Posterior cingulate gyrus (tissue), 11 donors: ENCODE results near the gene PMM1.
"Not testable (repeated sequence)": the region's sequence is repeated elsewhere in the genome, so short reads cannot be mapped to it uniquely, and the experiment has no call there.

ENCODE experiments used
- DNase-seq, 10 donors: peaks; one replicate each; pipeline versions ENCODE4 v3.0.0 to v3.0.0-alpha.2; 2020 to 2021; ENCODE audit warnings: mixed read lengths in 3 of 10
- intact Hi-C: fragments of 100-400 bp; cut with DNase I; formaldehyde crosslinking; loops from one replicate; pipeline ENCODE4 v1.15.1; 2023

PMM1 gene

DNA sequence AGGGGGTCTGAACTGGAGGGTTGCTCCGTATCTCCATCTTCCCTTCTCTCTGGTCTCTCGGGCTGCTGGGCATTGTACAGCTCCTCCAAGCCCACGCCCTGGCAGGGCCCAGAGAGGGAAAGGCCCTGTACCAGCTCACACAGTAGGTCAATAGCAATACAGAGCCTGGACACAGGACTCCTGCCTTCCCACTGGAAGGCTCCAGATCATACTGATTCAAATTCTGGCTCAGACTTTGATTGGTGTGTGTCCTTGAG is 22.2 kb downstream of the PMM1 start:
- DNase-seq: no peak
- intact Hi-C loops: no loop called here

DNA sequence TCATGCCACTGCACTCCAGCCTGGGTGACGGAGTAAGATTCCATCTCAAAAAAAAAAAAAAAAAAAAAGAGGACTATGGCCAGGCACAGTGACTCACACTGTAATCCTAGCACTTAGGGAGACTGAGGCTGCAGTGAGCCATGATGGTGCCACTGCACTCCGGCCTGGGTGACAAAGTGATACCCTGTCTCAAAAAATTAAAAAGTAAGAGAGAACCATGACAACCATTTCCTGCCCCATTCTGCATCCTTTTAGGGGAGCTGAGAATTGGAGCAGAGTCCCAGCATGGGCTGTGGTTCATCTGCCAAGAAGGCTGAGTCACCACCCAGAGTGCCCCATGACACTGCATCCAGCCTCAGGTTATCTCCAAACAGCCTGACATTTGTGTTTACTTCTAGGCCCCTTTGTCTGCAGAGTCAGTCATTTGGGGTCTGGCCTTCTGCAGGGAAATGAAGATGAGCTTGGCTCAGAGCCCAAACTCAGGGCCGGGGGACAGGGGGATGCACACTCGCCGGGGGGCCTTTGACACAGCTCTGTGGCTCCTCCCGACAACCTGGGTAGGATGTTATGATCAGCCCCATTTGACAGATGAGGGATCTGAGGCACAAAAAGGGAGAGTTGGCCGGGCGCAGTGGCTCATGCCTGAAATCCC is 24.1 kb downstream of the PMM1 start:
- intact Hi-C loops: no loop called here
- DNase-seq: peak in 1 of 10 donors; percentile 54

DNA sequence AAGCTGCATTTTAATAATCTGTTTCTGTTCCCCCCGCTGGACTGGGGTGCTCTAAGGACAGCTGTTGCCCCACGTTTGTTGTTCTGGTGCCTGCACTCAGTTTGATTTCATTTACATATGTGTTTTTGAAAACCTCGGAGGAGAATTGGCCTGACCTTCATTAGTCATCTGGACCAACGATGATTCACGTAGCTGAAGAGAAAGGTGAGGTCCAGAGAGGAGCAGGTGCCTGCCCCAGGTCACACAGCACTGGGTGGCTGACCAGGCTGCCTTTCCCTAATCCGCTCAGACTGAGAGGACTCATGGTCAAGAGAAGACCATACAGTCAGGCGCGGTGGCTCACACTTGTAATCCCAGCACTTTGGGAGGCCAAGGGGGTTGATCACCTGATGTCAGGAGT is 25.1 kb downstream of the PMM1 start:
- intact Hi-C loops: no loop called here
- no peak for DNase-seq

DNA sequence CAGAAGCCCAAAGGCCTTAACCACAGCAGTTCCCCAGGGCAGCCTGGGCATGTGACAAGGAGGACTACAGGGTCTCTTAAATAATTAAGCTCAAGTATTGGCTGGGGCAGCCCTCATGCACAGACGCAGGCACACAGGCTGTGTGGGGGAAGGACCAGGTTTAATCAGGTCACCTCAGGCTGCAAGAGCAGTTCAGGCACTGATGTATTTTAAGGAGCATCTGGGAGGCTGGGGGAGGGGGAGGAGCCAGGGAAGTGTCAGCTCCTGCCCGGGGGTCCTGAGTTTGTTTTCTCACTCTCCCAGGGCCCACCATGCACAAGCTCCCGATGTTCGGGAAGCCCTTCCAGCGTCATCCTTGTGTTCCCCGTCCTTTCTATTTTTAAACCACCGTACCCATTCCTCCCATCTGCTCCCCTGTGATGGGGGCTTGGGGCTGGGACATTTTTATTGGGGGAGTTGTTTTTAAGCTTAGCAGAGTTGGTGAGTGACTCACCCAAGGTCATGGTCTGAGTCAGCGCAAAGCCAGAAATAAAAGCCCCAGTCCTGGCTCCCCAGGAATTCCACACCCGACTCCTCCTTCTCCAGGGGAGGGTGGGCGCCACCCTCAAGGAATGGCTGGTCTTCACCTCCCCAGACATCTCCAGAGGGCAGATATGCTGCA is 26.5 kb downstream of the PMM1 start:
- DNase-seq: peak in 1 of 10 donors; percentile 57
- intact Hi-C loops: no loop called here

DNA sequence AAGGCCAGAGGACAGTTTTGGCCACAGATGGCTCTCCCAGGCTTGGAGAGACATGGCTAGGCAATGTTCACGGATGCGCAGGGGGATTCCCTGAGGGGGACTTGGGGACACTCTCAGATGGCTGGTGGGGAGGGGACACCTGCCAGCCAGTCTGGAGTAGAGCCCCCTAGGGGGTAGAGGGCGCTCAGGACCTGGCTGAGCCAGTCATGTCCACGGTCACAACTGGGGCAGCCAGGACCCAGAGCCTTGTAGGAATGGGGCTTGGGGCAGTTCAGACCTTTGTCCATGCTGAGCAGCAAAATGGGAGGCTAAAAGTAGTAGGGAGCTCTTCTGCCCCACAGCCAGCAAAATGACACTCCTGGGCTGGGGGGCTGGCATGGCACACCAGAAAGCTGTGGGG is 27.2 kb downstream of the PMM1 start:
- DNase-seq: no peak
- intact Hi-C loops: no loop called here

DNA sequence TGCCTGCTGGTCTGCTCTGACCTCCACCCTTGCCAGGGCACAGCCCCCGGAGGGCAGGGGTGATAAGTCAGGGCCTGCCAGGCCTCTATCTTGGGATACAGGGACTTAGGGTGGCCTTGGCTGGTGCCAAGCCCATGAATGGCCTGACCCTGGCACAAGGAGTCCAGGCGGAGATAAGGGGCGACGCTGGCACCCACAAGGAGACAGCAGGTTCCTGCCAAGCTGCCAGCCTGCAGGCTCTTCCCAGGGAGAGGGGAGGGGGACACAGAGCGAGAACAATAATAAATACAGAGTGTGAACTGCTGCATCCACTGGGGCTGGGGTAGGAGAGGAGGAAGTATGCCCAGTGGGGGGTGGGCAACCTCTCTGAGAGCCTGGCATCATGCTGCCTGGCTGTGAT is 27.9 kb downstream of the PMM1 start:
- intact Hi-C loops: no loop called here
- DNase-seq: no peak

DNA sequence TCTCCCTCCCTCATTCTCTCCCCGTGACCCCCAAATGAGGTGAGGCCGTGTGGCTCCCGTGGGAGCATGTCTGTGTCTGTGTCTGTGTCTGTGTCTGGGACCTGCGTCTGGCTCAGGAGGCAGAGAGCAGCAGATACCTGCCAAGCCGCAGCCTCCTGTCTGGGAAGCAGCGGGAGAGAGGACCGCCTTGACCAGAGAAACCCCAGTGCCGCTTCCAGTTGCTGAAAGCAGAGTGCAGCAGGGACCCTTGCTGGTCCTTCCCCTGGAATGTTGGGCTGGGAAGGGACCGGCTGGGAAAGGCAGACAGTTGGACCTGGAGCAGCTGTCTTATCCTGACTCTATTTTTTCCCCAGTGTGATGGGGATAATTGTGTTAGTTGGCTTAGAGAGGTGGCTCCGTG is 28.3 kb downstream of the PMM1 start:
- DNase-seq: peak in 2 of 10 donors; percentile 22 to 33

DNA sequence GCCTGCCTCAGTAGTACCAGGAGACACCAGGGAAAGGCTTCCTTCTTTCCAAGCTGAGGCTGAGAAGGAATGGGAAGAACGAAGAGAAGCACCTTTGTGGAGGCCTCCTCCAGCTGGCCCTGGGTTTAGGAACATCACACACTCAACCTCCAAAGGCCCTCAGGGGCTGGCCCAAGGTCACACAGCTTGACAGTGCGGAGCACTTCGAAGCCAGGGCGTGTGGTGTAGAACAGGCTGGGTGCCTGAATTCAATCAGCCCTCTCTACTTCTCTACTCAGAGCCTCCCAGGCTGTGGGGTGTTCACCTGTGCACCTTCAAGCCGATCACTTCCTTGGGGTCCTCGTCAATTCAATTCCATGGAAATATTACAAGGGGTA is 29.6 kb downstream of the PMM1 start:
- intact Hi-C loops: no loop called here
- peak in 1 of 10 donors; percentile 63 for DNase-seq

More for the DNA sequence above, 28.3 kb downstream of the PMM1 start:
- intact Hi-C loops: no loop called here

DNA sequence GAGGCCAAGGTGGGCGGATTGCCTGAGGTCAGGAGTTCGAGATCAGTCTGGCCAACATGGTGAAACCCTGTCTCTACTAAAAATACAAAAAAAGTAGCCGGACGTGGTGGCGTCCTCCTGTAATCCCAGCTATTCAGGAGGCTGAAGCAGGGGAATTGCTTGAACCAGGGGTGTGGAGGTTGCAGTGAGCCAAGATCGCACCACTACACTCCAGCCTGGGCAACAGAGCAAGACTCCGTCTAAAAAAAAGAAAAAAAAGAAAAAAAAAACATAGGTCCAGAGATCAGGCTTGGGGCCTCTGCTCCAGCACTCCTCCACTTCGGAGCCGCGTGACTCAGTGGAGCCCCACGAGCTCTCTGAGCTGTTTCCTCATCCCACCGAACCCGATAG is 31.4 kb downstream of the PMM1 start:
- intact Hi-C loops, DNase-seq: not testable (repeated sequence)

DNA sequence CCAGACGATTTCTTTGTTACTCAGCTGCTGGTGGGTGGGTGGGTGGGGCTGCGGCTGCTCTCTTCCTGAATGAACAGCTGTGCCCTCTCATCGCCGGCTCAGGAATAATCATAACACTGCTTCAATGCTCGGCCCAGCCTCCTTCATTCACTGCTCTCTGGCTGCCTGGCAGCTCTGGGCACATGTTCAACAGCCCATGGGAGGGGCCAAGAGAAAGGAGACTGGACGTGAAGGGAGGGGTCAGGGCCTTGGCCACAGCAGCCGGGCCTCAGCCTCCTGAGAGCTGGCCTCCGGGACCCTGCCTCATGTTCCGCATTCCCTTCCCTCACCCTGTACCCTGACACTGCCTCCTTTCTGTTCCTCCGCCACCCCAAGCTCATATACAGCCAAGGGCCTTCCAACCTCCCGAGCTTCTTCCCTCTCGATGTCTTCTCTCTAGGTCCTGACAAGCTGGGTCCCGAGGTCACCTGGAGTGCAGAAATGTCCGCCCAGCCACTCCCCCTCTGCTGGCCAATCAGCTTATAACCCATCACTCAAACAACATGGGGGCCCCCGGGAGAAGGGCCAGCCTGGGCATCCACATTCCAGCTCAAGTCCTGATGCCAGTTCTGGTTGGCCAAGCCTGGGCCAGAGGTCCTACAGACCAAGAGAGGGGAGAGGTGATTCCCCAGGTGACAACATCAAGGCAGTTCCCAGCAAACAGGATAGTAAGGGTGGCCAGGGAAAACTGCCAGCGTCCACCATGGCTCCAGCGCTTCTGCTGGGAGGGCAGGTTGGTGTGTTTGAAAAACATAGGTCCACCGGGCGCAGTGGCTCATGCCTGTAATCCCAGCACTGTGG is 32.0 kb downstream of the PMM1 start:
- intact Hi-C loops: no loop called here
- peak; percentile 47 to 92 (median 65) for DNase-seq

DNA sequence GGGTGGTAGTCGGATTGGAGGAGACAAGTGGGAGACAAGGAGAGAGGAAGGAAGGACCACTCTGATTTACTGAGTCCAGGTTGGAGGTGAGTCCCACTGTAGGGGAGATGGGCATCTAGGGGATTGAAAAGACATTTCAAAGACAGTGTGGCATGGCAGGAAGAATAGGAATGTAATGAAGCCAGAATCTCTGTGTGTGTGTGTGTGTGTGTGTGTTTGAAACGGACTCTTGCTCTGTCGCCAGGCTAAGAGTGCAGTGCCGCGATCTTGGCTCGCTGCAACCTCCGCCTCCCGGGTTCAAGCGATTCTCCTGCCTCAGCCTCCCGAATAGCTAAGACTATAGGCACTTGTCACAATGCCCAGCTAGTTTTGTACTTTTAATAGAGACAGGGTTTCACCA is 33.1 kb downstream of the PMM1 start:
- intact Hi-C loops: no loop called here
- DNase-seq: no peak

DNA sequence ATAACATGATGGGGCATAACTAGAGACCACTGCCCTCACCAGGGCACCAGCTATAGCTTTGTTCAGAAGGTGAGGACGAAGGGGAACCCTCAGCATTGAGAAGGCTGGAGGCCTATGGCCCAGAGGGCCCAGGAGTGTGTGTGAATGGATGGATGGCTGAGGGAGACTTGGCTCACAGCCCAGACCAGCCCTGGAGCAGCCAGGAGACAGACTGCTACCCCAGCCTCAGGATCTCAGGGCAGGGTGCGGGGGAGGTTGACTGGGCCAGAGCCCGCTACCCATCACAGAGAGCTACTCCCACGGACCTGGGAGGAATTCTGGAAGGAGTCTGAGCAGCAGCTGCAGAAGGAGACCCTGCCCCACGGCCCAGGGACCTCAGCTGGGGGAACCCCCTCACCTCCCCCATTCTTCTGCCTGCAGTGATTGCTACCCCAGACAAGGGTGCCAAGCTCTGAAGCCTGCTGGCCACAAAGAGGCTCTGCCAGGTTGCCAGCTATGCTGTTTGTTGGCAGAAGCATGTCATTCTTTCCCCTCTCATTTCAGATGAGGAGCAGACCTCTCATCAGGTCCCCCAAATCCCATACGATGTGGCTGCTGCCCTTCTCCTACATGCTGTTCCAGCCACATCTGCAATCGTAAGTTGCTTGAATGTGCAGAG is 34.2 kb downstream of the PMM1 start:
- peak in 1 of 10 donors; percentile 76 for DNase-seq
- intact Hi-C loops: no loop called here

DNA sequence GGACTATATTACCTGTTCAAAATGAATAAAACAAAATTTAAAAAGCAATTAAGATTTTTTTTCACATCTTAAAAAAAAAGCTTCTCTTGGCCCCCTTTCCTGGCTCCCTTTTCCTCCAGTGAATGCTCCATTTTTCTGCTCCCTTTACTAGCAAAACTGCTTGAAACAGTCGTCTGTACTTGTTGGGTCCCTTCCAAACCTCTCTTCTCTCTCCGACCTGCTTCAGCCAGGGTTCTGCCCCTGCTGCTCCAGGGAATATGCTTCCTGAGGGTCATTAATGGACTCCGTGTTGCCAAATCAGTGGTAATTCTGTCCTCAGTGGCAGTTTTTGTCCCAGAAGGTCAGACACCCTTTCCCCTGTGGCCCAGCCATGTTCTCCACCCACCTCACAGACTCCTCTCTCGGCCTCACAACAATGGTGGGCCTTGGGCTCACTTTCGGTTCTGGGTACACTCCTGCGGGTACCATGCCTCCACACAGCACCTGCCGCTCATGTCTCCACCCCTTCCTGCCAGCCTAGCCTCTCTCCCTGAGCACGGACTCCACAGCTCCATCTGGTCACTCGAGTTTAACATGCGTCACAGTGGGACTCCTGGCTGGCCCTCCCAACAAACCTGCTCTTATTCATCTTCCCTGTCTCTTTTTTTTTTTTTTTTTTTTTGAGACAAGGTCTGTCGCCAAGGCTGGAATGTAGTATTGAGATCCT is 37.6 kb downstream of the PMM1 start:
- intact Hi-C loops: no loop called here
- DNase-seq: no peak

DNA sequence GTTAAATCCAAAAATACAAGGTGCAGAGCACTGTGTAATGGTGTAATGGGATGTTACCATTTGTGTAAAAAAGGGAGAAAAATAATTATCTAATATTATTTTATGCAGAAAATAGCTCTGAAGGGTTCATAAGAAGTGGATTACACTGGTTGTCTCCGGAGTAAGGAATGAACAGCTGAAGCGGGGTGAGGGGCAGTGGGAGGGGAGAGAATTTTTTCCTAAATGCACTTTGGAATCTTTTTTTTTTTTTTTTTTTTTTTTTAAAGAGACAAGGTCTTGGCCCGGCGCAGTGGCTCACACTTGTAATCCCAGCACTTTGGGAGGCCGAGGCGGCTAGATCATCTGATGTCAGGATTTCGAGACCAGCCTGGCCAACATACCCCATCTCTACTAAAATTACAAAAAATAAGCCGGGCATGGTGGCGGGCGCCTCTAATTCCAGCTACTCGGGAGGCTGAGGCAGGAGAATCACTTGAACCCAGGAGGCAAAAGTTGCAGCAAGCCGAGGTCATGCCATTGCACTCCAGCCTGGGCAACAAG is 38.6 kb downstream of the PMM1 start:
- DNase-seq: no peak
- intact Hi-C loops: no loop called here

DNA sequence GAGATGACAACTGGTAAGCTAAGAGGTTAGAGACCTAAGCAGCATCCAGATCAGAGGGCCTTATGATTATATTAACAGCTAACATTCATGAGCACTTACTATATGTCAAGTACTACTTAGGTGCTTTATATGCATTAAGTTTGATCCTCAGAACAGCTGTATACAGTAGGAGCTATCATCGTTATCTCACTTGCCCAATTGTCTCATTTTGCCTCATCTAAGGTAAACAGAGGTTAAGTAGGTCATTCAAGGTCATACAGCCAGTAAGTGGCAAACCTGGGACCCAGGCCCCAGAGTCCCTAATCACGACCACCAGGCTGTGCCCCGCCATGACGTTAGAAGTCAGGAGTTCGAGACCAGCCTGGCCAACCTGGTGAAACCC is 40.8 kb downstream of the PMM1 start:
- intact Hi-C loops: no loop called here
- no peak for DNase-seq

DNA sequence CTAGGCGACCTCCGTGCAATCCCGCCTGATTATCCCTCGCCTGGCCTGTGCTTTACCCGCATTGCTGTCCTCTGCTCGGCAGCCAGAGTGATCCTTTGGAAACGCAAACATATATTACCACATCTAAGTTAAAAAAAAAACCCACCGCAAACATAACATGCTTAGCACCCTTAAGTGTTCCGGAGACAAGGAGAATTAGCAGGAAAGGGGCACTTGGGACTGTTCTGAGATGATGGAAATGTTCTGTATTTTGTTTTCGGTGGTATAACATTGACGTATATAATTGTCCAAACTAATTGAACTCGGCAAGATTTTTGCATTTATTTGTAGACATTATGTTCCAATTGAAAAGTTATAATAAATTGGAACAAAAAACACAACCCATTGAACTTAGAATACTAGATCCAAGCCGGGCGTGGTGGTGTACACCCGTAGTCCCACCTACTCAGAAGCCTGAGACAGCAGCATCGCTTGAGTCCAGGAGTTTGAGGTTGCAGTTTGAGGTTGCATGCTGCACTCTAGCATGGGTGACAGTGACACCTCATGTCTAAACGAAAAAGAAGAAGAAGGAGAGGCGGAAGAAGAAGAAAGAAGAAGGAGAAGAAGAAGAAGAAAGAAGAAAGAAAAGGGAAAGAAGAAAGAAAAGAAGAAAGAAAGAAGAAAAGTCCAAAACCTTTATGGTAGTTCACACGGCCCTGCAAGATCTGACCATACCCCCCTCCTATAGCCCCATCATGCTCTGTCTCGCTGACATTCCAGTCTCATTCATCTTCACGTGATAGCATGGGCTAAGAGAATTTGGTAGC is 44.8 kb downstream of the PMM1 start:
- DNase-seq: no peak
- intact Hi-C loops: loop anchor here (5.0 kb wide), 1 partner anchor 42 kb away; the partner anchor contains the start of gene PMM1

DNA sequence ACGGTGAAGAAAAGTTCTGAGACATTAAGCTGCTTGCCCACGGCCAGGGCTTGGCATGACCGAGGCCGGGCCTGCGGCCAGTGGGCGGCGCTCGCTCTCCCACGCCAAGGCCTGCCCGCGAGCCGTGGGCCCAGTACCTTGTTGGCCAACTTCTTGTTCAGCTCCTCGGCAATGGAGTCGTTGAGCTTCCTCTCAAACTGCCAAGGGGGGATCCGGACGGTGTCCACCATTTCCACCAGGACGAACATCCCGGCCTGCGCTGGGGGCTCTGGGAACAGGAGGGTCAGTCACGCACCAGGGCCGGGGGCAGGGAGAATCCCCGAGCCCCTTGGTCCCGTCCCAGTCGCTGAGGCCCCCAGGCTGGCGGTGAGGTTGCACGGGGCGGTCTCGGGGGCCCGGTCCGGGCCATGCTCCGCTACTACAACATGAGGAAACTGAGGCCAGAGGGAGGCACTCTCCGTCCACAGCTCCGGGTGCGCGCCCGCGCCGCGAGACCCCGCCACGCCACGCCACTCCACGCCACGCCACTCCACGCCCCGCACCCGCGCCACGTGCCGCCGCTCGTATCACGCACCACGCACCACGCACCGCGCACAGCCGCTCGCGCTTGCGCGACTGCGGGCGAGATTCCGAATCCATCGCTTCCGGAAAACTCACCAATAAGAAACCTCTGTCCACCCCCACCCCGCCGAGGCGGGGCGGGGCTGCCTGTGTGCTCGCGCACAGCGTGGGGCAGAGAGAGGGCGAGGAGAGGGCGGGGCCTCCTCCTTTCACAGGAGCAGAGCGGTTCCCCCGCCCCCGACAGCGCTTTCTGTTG is 45.6 kb downstream of the PMM1 start, which contains the start of gene POLR3H:
Gene POLR3H, minus strand, starts transcription at position 617 of the 817 bp plus-strand sequence. Its CDS starts 369 bp downstream, at position 248.
- peak; percentile 96 to 100 (median 98) for DNase-seq
- intact Hi-C loops: loop anchor here (2.0 to 5.0 kb wide), 2 partner anchors 43 to 53 kb away; partner anchors contain the start of gene PMM1

DNA sequence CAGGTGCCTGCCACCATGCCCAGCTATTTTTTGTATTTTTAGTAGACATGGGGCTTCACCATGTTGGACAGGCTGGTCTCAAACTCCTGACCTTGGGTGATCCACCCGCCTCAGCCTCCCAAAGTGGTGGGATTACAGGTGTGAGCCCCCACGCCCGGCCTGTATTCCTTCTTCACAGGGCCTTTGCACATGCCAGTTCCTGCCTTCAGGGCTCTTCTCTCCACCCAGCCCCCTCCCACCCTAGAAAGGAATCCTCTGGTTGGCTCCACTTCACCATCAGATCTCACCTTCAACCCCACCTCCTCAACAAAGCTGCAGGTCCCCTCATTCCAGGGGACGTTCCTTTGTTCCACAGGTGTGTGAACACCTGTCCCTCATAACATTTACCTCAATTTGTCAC is 47.4 kb downstream of the PMM1 start:
- no peak for DNase-seq
- intact Hi-C loops: loop anchor here (2.0 to 5.0 kb wide), 2 partner anchors 45 to 55 kb away; partner anchors contain the start of gene PMM1
